GM23338 (cell line): ENCODE measurements around the gene TSPAN7. TPM values are rescaled to one million over a fixed set of nuclear protein-coding genes. Genes with fewer than 3 reads are reported as not detected.

Experiments used
- ATAC-seq: fragments of 200-7000 bp; cut with Tn5 transposase; 3 replicates; pipeline ENCODE4 v1.9.1; 2020
- DNase-seq: peaks from one replicate; pipeline ENCODE4 v3.0.0-alpha.2; 2015; ENCODE audit warnings: low spot score
- H2AFZ ChIP-seq: fragments of 200-600 bp; sonication (generic); 2 replicates; pipeline ENCODE4 v1.8.0; 2016; ENCODE audit warnings: antibody characterized with exemption, mild to moderate bottlenecking, moderate library complexity
- H3F3A ChIP-seq: fragments of 200-600 bp; sonication (generic); replicated peaks from 2 replicates; pipeline ENCODE4 v1.8.0; 2017; ENCODE audit warnings: antibody characterized with exemption, mixed run types, low read depth
- H3K27ac ChIP-seq: fragments of 200-600 bp; sonication (generic); 2 replicates; pipeline ENCODE4 v1.6.1; 2016; ENCODE audit warnings: low read depth
- H3K27me3 ChIP-seq: fragments of 200-600 bp; sonication (generic); 2 replicates; pipeline ENCODE4 v1.8.0; 2016; ENCODE audit warnings: mild to moderate bottlenecking, mixed run types, moderate library complexity; ENCODE audit not compliant: insufficient read depth
- H3K36me3 ChIP-seq: fragments of 200-600 bp; sonication (generic); 2 replicates; pipeline ENCODE4 v1.8.0; 2016; ENCODE audit warnings: mild to moderate bottlenecking; ENCODE audit not compliant: insufficient read depth
- H3K4me1 ChIP-seq: fragments of 200-600 bp; sonication (generic); 2 replicates; pipeline ENCODE4 v1.8.0; 2016; ENCODE audit warnings: mild to moderate bottlenecking, moderate library complexity; ENCODE audit not compliant: insufficient read depth
- H3K4me2 ChIP-seq: fragments of 200-600 bp; sonication (generic); 2 replicates; pipeline ENCODE4 v1.7.1; 2017; ENCODE audit warnings: mixed run types
- H3K4me3 ChIP-seq: fragments of 200-600 bp; sonication (generic); 2 replicates; pipeline ENCODE4 v1.6.1; 2016; ENCODE audit warnings: mixed run types
- H3K79me2 ChIP-seq: fragments of 200-600 bp; sonication (generic); replicated peaks from 2 replicates; pipeline ENCODE4 v1.8.0; 2017; ENCODE audit warnings: mild to moderate bottlenecking; ENCODE audit not compliant: insufficient read depth
- H3K9me2 ChIP-seq: fragments of 200-600 bp; sonication (generic); 2 replicates; pipeline ENCODE4 v1.8.0; 2017; ENCODE audit not compliant: insufficient read depth
- H4K20me1 ChIP-seq: fragments of 200-600 bp; sonication (generic); replicated peaks from 2 replicates; pipeline ENCODE4 v1.8.0; 2017; ENCODE audit warnings: mild to moderate bottlenecking; ENCODE audit not compliant: insufficient read depth
- H3K27ac Mint-ChIP-seq: 2 replicates; pipeline ENCODE4 v1.8.0; 2020; ENCODE audit warnings: inconsistent platforms, mild to moderate bottlenecking, moderate library complexity, mixed read lengths
- H3K27me3 Mint-ChIP-seq: 3 replicates; pipeline ENCODE4 v1.8.0; 2022; ENCODE audit warnings: low read depth, mild to moderate bottlenecking, moderate library complexity, mixed read lengths, inconsistent platforms; ENCODE audit not compliant: insufficient read depth, poor library complexity
- H3K36me3 Mint-ChIP-seq: 3 replicates; pipeline ENCODE4 v1.8.0; 2021; ENCODE audit warnings: low read depth, mild to moderate bottlenecking, inconsistent platforms, moderate library complexity, mixed read lengths
- H3K4me1 Mint-ChIP-seq: 3 replicates; pipeline ENCODE4 v1.8.0; 2020; ENCODE audit warnings: mild to moderate bottlenecking, inconsistent platforms, mixed read lengths
- H3K4me3 Mint-ChIP-seq: 3 replicates; pipeline ENCODE4 v1.8.0; 2021; ENCODE audit warnings: moderate library complexity, mild to moderate bottlenecking, inconsistent platforms, mixed read lengths
- H3K9me3 Mint-ChIP-seq: 3 replicates; pipeline ENCODE4 v1.8.0; 2020; ENCODE audit warnings: moderate library complexity, mild to moderate bottlenecking, inconsistent platforms, mixed read lengths
- CREB1 ChIP-seq: fragments of 250-450 bp; sonication (Bioruptor Pico); IDR thresholded peaks from 2 replicates; pipeline ENCODE4 v1.5.0; 2020; ENCODE audit warnings: low read depth, mild to moderate bottlenecking, moderate library complexity
- EZH2 ChIP-seq: fragments of 200-600 bp; sonication (generic); IDR thresholded peaks from one replicate; pipeline ENCODE4 v1.8.0; 2017; ENCODE audit warnings: antibody characterized with exemption, mild to moderate bottlenecking, low read depth; ENCODE audit not compliant: unreplicated experiment
- EZH2phosphoT487 ChIP-seq: fragments of 200-600 bp; sonication (generic); IDR thresholded peaks from one replicate; pipeline ENCODE4 v1.8.1; 2018; ENCODE audit warnings: antibody characterized with exemption; ENCODE audit not compliant: unreplicated experiment
- JUNB ChIP-seq: IDR thresholded peaks from one replicate; pipeline ENCODE4 v1.6.1; 2016; ENCODE audit warnings: antibody characterized with exemption; ENCODE audit not compliant: unreplicated experiment
- POLR2AphosphoS5 ChIP-seq: IDR thresholded peaks from 2 replicates; pipeline ENCODE4 v1.6.1; 2016; ENCODE audit warnings: antibody characterized with exemption, low read depth
- STAT1 ChIP-seq: IDR thresholded peaks from one replicate; pipeline ENCODE4 v1.6.1; 2016; ENCODE audit warnings: antibody characterized with exemption; ENCODE audit not compliant: unreplicated experiment
- polyA plus RNA-seq: library from polyadenylated mRNA; unstranded; fragments of >200 nt; fragmentation: Nextera tagmentation; extraction: Ambion mirVana; gene quantifications from 2 replicates; pipeline ENCODE4 v1.2.1, GENCODE V29; 2016
- total RNA-seq: library from RNA; depleted of rRNA; stranded (reverse); fragments of >200 nt; shearing (Covaris generic); gene quantifications from 2 replicates; pipeline ENCODE4 v1.2.3, GENCODE V29; 2014
- TF ChIP-seq, protein P1 (sequence below), 2 experiments: fragments of 200-600 bp in 1 of 2; sonication (generic) in 1 of 2; conservative IDR thresholded peaks; 2 replicates each; pipeline versions ENCODE4 v1.5.1 to v1.6.1; 2016 to 2017; ENCODE audit warnings: antibody characterized with exemption in 2 of 2, low read depth in 2 of 2, mild to moderate bottlenecking in 2 of 2, moderate library complexity in 1 of 2
- TF ChIP-seq, protein P2 (sequence below): IDR thresholded peaks from one replicate; pipeline ENCODE4 v1.6.1; 2018; ENCODE audit warnings: antibody characterized with exemption; ENCODE audit not compliant: unreplicated experiment
- TF ChIP-seq, protein P3 (sequence below): fragments of 250-450 bp; sonication (Bioruptor Pico); IDR thresholded peaks from 2 replicates; pipeline ENCODE4 v1.5.0; 2020; ENCODE audit warnings: mild to moderate bottlenecking, moderate library complexity
- TF ChIP-seq, protein P4 (sequence below): IDR thresholded peaks from 2 replicates; pipeline ENCODE4 v1.6.1; 2016; ENCODE audit warnings: antibody characterized with exemption

TSPAN7 gene
- total and polyA plus RNA-seq, 2 experiments from 2014 or later: 7.2 to 11.5 TPM

DNA sequence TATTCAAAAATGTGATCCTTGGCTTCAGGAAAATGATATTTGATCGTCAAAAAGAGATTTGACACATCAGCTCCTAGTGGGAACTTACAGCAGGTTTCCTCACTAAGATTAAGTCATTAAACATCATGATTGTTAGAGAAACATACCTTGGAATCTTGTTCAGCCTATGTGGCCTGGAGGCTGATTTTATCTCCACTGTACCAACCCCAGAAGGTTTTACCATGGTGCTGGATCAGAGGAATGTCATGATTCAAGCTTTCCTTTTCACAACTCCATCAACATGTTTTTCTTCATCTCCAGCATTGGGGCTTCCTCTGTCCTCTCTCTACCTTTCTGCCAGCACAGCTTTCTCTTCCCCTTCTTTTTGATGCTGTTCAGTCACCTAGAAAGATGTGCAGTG, 171.5 kb downstream of the TSPAN7 start:
- Histone ChIP-seq H4K20me1 (no peaks in the 10 kb centered on the region), H3K4me1 (no peaks in the 10 kb centered on the region), H3K36me3 (no peaks in the 10 kb centered on the region), H3K4me2 (no peak overlapping the region), H3F3A (no peaks in the 10 kb centered on the region), H3K79me2 (no peaks in the 10 kb centered on the region), H3K27me3 (no peaks in the 10 kb centered on the region), H3K9me2 (no peaks in the 10 kb centered on the region), H3K27ac (no peak overlapping the region), H3K4me3 (no peak overlapping the region), H2AFZ (no peak overlapping the region)
- TF ChIP-seq CREB1 (CRISPR knock-in tag) (no peak), EZH2phosphoT487 (no peak), STAT1 (no peak), EZH2 (no peak), POLR2AphosphoS5 (no peak), JUNB (no peak)
- TF ChIP-seq, protein P1, sequence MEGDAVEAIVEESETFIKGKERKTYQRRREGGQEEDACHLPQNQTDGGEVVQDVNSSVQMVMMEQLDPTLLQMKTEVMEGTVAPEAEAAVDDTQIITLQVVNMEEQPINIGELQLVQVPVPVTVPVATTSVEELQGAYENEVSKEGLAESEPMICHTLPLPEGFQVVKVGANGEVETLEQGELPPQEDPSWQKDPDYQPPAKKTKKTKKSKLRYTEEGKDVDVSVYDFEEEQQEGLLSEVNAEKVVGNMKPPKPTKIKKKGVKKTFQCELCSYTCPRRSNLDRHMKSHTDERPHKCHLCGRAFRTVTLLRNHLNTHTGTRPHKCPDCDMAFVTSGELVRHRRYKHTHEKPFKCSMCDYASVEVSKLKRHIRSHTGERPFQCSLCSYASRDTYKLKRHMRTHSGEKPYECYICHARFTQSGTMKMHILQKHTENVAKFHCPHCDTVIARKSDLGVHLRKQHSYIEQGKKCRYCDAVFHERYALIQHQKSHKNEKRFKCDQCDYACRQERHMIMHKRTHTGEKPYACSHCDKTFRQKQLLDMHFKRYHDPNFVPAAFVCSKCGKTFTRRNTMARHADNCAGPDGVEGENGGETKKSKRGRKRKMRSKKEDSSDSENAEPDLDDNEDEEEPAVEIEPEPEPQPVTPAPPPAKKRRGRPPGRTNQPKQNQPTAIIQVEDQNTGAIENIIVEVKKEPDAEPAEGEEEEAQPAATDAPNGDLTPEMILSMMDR (conservative IDR thresholded peaks at IDR 0.05; ENCODE audit: low read depth in 2 of 2): no peak
- TF ChIP-seq, protein P2, sequence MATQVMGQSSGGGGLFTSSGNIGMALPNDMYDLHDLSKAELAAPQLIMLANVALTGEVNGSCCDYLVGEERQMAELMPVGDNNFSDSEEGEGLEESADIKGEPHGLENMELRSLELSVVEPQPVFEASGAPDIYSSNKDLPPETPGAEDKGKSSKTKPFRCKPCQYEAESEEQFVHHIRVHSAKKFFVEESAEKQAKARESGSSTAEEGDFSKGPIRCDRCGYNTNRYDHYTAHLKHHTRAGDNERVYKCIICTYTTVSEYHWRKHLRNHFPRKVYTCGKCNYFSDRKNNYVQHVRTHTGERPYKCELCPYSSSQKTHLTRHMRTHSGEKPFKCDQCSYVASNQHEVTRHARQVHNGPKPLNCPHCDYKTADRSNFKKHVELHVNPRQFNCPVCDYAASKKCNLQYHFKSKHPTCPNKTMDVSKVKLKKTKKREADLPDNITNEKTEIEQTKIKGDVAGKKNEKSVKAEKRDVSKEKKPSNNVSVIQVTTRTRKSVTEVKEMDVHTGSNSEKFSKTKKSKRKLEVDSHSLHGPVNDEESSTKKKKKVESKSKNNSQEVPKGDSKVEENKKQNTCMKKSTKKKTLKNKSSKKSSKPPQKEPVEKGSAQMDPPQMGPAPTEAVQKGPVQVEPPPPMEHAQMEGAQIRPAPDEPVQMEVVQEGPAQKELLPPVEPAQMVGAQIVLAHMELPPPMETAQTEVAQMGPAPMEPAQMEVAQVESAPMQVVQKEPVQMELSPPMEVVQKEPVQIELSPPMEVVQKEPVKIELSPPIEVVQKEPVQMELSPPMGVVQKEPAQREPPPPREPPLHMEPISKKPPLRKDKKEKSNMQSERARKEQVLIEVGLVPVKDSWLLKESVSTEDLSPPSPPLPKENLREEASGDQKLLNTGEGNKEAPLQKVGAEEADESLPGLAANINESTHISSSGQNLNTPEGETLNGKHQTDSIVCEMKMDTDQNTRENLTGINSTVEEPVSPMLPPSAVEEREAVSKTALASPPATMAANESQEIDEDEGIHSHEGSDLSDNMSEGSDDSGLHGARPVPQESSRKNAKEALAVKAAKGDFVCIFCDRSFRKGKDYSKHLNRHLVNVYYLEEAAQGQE: no peak
- TF ChIP-seq, protein P3, sequence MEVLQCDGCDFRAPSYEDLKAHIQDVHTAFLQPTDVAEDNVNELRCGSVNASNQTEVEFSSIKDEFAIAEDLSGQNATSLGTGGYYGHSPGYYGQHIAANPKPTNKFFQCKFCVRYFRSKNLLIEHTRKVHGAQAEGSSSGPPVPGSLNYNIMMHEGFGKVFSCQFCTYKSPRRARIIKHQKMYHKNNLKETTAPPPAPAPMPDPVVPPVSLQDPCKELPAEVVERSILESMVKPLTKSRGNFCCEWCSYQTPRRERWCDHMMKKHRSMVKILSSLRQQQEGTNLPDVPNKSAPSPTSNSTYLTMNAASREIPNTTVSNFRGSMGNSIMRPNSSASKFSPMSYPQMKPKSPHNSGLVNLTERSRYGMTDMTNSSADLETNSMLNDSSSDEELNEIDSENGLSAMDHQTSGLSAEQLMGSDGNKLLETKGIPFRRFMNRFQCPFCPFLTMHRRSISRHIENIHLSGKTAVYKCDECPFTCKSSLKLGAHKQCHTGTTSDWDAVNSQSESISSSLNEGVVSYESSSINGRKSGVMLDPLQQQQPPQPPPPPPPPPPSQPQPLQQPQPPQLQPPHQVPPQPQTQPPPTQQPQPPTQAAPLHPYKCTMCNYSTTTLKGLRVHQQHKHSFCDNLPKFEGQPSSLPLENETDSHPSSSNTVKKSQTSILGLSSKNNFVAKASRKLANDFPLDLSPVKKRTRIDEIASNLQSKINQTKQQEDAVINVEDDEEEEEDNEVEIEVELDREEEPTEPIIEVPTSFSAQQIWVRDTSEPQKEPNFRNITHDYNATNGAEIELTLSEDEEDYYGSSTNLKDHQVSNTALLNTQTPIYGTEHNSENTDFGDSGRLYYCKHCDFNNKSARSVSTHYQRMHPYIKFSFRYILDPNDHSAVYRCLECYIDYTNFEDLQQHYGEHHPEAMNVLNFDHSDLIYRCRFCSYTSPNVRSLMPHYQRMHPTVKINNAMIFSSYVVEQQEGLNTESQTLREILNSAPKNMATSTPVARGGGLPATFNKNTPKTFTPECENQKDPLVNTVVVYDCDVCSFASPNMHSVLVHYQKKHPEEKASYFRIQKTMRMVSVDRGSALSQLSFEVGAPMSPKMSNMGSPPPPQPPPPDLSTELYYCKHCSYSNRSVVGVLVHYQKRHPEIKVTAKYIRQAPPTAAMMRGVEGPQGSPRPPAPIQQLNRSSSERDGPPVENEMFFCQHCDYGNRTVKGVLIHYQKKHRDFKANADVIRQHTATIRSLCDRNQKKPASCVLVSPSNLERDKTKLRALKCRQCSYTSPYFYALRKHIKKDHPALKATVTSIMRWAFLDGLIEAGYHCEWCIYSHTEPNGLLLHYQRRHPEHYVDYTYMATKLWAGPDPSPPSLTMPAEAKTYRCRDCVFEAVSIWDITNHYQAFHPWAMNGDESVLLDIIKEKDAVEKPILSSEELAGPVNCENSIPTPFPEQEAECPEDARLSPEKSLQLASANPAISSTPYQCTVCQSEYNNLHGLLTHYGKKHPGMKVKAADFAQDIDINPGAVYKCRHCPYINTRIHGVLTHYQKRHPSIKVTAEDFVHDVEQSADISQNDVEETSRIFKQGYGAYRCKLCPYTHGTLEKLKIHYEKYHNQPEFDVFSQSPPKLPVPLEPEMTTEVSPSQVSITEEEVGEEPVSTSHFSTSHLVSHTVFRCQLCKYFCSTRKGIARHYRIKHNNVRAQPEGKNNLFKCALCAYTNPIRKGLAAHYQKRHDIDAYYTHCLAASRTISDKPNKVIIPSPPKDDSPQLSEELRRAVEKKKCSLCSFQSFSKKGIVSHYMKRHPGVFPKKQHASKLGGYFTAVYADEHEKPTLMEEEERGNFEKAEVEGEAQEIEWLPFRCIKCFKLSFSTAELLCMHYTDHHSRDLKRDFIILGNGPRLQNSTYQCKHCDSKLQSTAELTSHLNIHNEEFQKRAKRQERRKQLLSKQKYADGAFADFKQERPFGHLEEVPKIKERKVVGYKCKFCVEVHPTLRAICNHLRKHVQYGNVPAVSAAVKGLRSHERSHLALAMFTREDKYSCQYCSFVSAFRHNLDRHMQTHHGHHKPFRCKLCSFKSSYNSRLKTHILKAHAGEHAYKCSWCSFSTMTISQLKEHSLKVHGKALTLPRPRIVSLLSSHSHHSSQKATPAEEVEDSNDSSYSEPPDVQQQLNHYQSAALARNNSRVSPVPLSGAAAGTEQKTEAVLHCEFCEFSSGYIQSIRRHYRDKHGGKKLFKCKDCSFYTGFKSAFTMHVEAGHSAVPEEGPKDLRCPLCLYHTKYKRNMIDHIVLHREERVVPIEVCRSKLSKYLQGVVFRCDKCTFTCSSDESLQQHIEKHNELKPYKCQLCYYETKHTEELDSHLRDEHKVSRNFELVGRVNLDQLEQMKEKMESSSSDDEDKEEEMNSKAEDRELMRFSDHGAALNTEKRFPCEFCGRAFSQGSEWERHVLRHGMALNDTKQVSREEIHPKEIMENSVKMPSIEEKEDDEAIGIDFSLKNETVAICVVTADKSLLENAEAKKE (CRISPR knock-in tag): no peak
- TF ChIP-seq, protein P4, sequence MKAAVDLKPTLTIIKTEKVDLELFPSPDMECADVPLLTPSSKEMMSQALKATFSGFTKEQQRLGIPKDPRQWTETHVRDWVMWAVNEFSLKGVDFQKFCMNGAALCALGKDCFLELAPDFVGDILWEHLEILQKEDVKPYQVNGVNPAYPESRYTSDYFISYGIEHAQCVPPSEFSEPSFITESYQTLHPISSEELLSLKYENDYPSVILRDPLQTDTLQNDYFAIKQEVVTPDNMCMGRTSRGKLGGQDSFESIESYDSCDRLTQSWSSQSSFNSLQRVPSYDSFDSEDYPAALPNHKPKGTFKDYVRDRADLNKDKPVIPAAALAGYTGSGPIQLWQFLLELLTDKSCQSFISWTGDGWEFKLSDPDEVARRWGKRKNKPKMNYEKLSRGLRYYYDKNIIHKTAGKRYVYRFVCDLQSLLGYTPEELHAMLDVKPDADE: no peak
- ATAC-seq (no peak), DNase-seq (no peak)
- Mint-ChIP-seq H3K9me3 (no peaks in the 10 kb centered on the region; the same call in 2 of the 3 replicates), H3K27me3 (peaks cover 2% of the 10 kb centered on the region), H3K4me1 (no peaks in the 10 kb centered on the region), H3K4me3 (no peak overlapping the region), H3K27ac (no peak overlapping the region), H3K36me3 (no peaks in the 10 kb centered on the region)
